ENCODE data around the gene XCL2.
"Not testable (repeated sequence)": the region's sequence is repeated elsewhere in the genome, so short reads cannot be mapped to it uniquely, and the experiment has no call there.

GRCh38 chr1:168580991-168581390 is 37.2 kb upstream of the XCL2 start:
- not testable (repeated sequence) for TF ChIP-seq CTCF, EZH2phosphoT487 (IDR thresholded peaks at IDR 0.05)

Measured in neural progenitor cell (in vitro differentiated cells).